Panc1 (cell line): ENCODE data around the gene BBS1.

ENCODE experiments used
- SIN3A ChIP-seq: IDR thresholded peaks from 2 replicates; pipeline ENCODE4 v1.6.1; 2012; ENCODE audit warnings: low read depth, mild to moderate bottlenecking, low read length, moderate library complexity, borderline replicate concordance; ENCODE audit not compliant: insufficient read depth
- TF ChIP-seq, protein P1 (sequence below): fragments of 450-650 bp; IDR thresholded peaks from 2 replicates; pipeline ENCODE4 v1.5.1; 2017; ENCODE audit warnings: mild to moderate bottlenecking
- TF ChIP-seq, protein P2 (sequence below), 2 experiments: IDR thresholded peaks; 2 replicates each; pipeline ENCODE4 v1.6.1; 2011 to 2012; ENCODE audit warnings: low read depth in 2 of 2, control low read depth in 1 of 2, low read length in 1 of 2, mild to moderate bottlenecking in 1 of 2, moderate library complexity in 1 of 2; ENCODE audit not compliant: insufficient read depth in 1 of 2

DNA sequence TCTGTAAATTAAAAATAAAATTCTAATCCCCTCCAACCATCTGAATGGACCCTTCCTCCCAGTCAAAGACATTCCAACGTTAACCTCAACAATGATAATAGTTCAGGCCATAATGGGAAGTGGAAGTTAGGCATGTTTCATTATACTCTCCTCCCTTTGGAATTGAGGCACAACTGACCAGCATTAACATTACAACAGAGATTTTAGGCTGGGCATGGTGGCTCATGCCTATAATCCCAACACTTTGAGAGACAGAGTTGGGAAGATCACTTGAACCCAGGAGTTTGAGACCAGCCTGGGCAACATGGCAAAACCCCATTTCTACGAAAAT is 60.4 kb downstream of the BBS1 start:
- TF ChIP-seq, protein P1, sequence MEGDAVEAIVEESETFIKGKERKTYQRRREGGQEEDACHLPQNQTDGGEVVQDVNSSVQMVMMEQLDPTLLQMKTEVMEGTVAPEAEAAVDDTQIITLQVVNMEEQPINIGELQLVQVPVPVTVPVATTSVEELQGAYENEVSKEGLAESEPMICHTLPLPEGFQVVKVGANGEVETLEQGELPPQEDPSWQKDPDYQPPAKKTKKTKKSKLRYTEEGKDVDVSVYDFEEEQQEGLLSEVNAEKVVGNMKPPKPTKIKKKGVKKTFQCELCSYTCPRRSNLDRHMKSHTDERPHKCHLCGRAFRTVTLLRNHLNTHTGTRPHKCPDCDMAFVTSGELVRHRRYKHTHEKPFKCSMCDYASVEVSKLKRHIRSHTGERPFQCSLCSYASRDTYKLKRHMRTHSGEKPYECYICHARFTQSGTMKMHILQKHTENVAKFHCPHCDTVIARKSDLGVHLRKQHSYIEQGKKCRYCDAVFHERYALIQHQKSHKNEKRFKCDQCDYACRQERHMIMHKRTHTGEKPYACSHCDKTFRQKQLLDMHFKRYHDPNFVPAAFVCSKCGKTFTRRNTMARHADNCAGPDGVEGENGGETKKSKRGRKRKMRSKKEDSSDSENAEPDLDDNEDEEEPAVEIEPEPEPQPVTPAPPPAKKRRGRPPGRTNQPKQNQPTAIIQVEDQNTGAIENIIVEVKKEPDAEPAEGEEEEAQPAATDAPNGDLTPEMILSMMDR, result no peak
- no peak for TF ChIP-seq SIN3A
- TF ChIP-seq, protein P2, sequence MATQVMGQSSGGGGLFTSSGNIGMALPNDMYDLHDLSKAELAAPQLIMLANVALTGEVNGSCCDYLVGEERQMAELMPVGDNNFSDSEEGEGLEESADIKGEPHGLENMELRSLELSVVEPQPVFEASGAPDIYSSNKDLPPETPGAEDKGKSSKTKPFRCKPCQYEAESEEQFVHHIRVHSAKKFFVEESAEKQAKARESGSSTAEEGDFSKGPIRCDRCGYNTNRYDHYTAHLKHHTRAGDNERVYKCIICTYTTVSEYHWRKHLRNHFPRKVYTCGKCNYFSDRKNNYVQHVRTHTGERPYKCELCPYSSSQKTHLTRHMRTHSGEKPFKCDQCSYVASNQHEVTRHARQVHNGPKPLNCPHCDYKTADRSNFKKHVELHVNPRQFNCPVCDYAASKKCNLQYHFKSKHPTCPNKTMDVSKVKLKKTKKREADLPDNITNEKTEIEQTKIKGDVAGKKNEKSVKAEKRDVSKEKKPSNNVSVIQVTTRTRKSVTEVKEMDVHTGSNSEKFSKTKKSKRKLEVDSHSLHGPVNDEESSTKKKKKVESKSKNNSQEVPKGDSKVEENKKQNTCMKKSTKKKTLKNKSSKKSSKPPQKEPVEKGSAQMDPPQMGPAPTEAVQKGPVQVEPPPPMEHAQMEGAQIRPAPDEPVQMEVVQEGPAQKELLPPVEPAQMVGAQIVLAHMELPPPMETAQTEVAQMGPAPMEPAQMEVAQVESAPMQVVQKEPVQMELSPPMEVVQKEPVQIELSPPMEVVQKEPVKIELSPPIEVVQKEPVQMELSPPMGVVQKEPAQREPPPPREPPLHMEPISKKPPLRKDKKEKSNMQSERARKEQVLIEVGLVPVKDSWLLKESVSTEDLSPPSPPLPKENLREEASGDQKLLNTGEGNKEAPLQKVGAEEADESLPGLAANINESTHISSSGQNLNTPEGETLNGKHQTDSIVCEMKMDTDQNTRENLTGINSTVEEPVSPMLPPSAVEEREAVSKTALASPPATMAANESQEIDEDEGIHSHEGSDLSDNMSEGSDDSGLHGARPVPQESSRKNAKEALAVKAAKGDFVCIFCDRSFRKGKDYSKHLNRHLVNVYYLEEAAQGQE (IDR thresholded peaks at IDR 0.05; ENCODE audit: insufficient read depth in 1 of 2, low read depth in 2 of 2, low read length in 1 of 2), result no peak
